Islet precursor cell (in vitro differentiated cells): ENCODE results near the gene WDR90.

Source experiments
- DNase-seq: peaks from one replicate; pipeline ENCODE4 v3.0.0-alpha.2; 2018

WDR90 gene

DNA sequence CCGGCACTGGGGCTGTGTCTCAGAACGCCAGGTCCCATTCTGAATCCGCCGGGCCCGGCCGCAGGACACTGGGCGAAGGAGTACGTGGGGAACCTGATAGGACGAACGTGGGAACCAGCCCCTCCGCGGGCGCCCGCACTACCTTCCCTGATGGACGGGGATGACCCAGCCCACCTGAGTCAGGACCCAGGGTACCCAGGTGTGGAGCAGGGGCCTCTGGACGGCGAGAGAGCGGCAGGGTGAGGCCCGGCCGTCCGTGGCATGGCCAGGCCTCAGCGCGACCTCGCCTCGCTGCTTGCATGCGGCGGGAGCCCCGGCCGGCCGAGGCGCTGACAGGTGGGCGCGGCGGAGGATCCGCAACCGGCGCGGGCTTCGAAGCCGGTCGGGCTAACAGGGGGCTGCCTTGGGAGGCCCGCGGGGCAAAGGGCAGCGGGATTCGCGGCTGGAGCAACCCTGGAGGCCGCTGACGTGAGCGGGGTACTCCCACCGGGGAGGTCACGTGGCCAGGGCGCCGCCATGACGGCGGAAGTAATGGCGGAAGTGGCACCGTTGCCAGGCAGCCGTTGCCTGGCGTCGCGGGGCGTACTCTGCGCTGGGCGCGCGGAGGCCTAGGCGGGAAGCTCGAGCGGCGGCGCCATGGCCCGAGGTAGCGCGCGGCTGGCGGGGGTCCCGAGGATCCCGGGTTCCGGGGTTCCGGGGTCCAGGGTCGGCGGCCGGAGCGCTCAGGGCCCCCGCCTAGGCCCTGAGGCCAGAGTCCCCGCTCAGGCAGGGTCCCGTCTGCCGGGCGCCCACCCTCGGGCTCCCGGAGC, at the start of gene WDR90:
TSS of gene WDR90 (plus strand) at position 585 of the 809 bp plus-strand sequence. CDS start at position 637, 52 bp downstream.
- DNase-seq: peak; percentile 95

DNA sequence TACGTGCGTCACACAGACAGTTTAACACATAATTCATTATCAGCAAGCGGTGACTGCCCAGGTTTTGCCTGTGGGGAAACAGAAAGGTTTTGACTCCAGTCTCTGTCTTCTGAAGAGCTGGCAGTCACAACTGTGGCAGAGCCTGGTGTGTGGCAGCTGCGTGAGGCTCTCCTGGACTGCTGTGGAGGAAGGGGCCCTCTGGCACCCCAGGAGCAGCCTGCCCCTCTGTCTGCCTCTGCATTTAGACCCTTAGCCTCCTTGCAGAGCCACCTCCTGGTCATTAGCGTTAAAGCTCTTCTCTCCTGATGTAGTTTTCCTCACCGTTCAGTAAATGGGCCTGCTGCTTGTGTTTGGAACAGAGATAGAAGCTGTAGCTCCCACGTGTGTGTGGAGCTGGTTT, 48.4 kb upstream of the WDR90 start:
- DNase-seq: no peak

DNA sequence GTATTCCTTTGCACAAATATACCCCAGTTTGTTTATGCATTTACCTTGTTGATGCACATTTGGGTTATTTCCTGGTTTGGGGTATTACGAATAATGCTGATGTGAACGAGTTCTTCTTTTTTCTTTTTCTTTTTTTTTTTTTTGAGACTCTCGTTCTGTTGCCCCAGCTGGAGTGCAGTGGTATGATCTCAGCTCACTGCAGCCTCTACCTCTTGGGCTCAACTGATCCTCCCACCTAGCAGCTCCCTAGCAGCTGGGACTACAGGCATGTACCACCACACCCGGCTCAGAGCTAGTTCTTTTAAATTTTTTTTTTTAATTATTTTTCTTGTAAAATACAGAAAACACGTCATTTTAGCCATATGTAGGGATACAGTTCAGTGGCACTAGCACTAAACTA, 45.2 kb upstream of the WDR90 start:
- DNase-seq: no peak

DNA sequence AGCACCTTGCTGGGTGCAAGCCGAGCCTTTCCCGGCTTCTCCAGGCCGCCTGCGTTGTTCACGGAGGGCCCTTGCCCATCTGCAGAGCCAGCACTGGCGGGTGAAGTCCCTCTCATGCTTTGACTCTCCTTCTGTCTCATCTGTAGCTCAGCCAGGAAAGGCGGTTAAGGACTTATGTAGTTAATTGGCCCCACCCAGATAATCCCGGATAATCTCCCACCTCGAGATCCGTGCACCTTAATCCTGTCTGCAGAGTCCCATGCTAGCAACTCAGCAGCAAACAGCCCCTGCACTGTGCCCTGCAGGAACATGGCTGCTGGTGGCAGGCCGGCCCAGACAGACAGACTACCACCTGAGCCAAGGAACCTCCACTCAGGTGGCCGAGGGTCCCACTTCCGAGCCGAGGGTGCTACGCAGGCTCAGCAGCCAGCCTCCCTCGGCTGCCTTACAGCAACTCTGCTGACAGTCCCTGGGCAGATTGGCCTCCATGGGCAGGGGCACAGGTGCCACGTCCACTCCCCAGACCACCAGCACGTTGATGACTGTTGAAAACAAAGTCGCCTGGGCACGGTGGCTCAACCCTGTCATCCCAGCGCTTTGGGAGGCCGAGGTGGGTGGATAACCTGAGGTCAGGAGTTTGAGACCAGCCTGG, 42.4 kb upstream of the WDR90 start:
- DNase-seq: no peak

DNA sequence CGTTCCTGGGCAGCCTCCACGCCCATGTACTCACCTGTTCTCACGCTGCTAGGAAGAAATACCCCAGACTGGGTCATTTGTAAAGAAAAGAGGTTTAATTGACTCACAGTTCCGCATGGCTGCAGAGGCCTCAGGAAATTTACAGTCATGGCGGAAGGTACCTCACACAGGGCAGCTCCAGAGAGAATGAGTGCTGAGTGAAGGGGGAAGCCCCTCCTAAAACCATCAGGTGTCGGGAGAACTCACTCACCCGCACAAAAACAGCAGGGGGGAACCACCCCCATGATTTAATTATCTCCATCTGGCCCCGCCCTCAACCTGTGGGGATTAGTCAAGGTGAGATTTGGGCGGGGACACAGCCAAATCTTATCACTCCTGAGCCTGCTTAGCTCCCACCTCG, 41.1 kb upstream of the WDR90 start:
- DNase-seq: no peak

DNA sequence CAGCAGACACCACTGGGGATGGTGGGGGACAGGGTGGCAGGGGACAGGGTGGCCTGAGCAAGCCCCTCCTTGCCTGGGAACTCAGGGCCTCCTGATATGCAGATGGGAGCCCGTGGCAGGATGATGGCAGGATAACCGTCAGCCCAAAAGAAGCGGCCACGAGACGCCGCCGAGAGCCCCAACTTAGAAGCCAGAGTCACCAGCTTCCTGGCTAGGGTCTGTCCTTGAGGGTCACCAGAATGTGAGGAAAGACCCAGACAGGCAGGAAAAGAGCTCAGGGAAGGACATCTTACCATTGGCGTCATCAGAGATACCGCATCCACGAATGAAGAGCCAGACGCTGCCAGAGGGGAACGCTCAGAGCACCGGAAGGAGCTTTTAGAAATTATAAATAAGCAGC, 39.8 kb upstream of the WDR90 start:
- no peak for DNase-seq

DNA sequence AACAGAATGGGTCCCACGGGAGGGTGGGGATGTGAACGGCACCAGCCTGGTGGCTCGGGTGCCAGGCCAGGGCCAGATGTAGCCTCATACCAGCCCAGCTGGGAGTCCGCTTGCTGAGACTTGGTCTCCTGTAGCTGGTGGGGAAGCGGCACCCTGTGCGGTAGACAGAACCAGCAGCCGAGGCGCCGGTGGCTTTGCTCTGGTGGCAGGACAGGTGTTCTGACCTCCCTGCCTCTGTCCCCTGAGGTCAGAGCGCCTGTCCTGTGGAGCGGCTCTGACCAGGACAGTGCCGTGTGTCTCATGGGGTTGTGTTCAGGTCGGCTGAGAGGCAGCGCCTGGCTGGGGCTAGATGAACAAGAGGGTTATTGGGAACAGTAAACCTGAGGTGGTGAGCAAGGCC, 39.2 kb upstream of the WDR90 start:
- DNase-seq: no peak

DNA sequence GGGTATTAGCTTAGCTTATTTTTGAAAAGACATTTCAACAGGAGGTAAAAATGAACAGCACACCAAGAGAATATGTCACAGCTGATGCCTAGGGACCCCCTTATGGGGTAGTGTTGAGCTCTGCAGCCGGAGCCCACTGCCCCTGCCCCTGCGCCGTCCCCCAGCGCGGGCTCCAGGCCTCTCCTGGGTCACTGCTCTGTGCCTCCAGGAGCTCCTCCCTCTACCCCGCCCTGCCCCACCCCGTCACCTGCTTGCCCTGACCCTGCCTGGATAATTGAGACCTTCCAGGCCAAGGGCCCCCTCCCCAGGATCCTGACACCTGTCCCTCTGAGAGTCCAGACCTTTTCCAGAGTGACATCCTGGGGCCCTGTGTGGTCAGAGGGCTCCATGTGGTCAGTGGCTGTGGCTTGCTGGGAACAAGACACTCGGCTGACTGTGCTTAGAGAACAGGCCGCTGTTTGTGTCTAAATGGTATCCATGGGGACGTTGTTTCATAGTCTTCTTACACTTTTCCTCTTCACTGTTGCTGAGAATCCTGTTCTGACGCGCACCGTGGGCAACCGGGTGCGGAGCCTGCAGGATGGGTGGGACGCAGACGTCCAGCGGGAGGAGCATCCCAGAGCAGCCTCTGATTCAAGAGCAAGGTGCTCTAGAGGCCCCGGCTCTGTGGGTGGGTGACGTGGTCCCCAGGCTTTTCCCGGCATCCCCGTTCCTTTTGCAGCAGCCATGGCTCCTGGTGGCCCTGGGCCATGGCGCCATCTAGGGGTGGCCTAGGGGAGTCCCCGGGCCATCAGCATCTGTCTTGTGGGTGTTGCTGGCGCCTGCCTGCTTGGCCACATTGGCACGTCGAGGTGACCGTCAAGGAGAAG, 38.4 kb upstream of the WDR90 start:
- no peak for DNase-seq

DNA sequence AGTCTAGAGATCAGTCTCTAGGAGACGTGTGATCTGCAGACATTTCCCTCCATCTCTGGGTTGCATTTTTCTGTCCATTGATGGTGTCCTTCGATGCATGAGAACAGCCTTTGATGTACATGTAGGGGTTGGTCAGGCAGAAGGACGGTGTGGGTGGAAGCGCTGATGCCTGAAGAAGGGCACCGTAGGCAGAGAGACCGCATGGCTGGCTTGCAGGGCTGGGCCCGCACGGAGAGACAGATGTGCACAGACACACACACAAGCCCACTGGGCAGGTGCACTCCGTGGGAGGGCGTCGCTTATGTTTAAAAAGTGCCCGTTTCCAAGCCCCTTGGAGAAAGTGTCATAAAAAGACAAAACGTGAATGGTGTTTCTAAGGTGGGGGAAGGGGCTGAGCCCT, 34.0 kb upstream of the WDR90 start:
- no peak for DNase-seq

DNA sequence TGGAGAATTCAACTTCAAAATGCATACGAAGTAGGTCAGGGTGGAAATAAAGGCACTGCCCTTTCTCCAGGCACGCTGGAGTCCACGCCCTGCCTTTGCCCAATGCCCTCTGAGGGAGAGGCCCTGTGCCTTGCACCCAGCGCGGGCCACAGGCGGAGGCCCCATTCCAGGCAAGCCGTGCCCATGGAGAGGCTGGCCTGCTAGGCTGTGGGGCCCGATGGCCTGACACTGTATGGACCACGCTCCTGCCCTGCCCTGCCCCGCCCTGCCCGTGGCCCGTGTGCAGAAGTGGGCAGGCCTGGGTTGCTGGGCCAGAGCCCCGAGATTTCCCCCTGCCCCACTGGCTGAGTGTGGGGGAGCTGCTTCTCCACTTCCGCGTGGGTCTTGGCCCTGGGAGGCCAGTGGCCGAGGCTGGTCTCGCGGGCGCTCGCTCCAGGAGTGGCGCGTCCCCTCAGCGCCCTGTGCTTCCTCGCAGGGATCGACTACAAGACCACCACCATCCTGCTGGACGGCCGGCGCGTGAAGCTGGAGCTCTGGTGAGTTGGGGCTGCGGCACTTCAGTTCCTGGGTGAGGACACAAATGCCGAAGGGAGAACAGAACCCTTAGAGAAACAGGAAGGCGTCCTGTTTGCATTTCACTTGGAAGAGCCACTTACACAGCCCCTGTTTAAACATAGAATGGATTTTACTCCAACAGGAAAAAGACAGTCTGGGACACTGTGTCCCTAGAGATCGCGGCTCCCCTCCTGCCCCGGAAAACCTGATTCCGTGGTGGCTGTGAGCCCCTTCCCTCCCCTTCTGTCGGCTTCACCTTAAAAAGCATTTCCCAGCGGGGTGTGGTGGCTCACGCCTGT, 32.2 kb upstream of the WDR90 start:
- no peak for DNase-seq

DNA sequence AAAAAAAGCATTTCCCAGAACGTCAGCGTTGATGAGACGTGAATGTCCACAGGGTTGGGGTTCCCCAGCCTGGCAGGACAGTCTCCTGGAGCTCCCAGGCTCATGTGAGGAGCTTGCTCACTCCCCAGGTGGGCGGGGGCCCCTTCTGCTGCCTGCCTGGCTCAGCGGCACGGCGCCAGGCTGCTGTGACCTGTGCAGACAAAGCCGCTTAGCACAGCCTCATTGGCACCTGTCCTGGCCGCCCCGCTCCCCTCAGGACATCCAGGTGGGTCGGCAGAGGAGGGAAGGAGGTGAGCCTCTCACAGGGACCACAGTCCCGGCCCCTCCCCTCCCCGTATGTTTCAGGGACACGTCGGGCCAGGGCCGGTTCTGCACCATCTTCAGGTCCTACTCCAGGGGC, 31.3 kb upstream of the WDR90 start:
- DNase-seq: no peak

DNA sequence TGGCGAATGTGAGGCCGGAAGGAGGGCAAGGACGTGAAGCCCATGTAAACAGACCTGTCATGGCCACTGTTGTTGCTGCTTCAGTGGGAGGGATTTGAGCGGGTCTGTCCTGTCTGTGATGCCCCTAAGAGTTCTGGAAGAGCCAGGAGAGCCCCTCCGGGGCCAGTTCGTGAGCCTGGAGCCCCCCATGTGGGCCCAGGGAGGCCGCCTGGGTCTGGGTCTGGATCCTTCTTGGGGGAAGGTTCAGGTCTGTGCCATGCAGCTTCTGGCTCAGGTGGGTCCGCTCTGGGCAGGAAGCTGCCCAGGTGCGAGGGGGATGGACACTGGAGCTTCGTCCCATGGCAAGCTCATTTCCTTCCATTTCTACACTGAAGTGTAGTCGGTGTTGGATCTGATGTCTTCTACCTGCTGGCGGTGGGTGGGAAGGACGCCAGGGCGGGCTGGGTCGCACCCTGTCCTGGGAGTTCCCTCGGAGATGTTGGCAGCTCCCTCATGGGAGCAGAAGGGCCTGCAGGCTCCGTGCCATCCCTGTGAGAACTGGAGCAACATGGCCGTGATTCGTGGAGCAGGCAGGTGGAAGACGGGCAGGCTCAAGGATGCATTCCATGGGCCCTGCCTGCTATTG, 29.6 kb upstream of the WDR90 start:
- no peak for DNase-seq

DNA sequence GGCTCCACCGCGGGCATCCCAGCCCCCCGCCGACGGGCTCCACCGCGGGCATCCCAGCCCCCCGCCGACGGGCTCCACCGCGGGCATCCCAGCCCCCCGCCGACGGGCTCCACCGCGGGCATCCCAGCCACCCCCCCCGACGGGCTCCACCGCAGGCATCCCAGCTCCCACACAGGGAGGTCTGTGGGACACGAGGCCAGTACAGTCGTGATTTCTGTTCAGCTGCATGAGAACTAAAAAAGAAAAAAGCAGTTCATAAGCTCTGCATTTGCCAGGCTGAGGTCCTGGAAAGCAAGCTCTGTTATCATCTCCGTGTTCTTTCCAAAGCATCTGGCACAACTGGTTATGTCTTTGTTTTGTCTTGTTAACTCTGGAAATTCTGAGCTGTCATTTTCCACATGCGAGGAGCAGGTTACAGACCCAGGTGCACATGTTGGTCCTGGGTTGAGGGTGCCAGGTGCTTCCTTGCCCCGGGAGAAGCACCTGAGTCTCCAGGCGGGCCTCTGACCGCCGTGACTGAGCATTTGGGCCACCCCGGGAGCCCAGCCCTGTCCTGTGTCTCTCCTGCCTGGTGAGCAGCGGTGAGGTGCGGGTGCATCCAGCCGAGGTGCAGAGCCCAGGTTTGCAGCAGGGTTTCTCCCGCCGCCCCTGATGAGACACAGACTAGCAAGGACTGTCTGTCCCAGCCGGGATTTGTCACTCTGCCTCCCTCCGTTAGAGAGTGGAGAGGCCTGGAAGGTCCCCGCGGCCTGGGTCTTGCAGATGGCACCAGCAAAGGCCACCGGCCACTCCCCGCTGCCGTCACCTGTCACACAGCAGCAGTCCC, 28.3 kb upstream of the WDR90 start:
- no peak for DNase-seq

DNA sequence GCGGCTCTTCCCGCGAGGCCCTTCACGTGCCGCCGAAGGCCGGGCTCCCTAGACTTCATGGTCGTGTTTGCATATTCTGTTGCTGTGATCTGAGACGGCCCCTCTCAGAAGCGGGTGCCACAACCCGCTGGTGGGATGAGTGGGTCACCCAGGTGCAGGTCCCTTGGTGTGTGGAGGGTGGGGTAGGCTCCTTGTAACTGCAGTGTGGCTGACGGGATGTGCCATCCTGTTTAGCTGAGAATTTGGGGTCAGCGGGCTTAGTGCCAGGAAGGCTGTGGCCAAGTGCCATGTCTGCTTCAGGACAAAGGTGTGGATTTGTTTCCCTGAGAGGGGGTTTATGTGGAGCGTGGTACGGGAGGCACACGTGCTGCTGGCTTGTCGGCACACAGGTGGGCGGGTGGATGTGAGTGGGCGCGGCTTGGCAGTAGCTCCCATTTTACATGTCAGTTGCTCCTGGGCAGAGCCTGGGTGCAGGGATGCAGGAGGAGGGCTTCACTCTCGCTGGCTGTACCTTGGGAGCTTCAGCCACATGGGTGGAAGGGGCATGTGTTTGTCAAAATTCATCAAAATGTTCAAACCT, 27.5 kb upstream of the WDR90 start:
- DNase-seq: no peak

DNA sequence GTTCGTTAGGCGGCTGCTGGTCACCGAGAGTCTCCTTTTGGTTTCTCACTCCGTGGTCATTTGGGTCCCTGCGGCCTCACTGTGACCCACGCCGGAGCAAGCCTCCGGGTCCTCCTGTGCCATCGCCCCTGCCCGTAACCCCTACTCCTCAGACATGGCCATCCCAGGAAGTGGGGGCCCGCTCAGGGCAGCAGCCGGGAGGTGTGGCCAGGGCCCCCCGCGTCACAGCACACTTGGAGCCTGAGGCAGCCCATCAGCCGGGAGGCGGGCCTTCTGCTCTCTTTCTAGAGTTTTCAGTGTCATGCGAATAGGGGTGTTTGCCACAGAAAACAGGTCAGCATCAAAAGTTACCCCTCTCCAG, 26.3 kb upstream of the WDR90 start:
- no peak for DNase-seq

DNA sequence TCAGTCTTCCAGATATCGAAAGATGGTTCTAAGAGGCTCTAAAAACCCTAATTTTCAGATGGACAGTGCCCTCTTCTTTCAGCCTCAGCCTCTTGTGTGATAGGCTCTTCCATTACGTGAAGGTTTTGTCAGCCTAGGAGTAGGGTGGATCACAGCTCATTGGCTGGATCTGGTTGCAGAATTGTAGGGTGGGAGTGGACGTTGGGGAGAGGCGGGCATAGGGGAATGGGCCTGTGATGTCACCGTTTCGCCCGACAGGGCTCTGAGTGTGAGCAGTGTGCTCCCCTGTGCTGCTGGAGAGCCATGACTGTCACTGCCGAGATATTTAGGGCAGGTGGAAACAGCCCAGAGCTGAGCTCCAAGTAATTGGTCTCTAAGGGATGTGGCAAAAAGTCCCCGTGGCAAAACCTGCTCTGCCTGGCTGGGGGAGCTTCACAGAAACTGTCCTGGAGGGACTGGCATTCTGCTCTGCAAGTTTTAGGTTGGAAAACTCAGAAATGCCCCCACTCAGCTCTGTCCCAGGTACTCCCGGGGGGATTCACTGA, 24.6 kb upstream of the WDR90 start:
- no peak for DNase-seq

DNA sequence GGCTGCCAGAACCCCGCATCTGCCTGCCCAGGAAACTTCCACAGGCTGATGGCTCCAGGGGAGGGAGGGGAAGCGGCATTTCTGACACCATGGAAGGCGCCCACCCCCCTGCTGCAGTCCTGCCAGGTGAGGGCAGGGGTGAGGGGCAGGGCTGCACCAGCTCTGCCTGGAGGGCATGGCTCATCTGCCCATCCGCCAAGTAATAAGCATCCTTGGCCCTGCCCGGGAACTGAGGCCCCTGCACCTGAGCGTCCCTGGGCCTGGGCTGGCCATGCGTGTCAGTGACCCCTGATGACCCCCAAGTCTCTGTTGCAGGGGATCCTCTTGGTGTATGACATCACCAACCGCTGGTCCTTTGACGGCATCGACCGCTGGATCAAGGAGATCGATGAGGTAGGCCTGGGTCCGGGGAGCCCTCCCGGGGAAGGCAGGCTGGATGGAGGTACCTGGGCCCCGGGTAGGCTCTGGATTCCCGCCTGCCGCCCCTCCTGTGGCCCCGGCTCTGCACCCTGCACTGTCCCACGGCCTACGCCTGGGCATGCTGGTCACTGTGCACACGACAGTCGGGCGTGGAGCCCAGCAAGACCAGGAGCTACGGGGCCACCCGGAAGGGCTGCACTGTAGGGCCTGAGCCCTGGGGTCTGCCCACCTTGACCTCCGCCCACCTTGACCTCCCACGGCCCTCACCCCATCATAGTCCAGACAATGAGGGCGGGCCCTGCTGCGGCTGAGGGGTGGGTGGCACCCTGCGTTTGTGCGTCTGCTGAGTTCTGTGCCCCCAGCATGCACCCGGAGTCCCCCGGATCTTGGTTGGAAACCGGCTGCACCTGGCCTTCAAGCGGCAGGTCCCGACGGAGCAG, 23.8 kb upstream of the WDR90 start:
- DNase-seq: no peak

DNA sequence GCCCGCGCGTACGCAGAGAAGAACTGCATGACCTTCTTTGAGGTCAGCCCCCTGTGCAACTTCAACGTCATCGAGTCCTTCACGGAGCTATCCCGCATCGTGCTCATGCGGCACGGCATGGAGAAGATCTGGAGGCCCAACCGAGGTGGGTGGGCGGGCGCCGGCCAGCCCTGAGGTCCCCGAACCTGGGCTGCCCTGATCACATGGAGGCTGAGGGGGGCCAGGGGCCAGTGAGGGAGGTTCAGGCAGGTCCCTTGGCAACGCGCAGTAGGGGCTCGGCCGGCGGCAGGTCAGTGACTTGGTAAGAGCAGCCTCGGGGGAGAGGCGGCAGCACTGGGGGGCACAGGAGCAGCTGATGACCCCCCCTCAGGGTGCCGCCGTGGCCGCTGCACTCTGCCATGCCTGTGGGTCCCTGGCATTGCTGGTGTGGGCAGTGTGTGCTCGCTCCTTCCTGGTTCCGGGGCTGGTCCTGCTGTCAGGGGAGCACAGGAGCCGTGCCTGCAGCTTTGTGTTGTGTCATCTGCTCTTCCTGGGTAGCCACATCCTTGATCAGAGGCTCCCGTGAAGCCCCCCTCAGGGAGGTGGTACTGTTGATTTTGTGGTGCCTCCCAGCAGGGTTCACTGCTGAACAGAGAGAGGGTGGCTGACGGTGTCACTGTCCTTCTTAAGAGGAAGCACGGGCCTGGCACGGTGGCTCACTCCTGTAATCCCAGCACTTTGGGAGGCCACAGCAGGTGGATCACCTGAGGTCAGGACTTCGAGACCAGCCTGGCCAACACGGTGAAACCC, 23.0 kb upstream of the WDR90 start:
- DNase-seq: no peak
